Endodermal cell (in vitro differentiated cells): ENCODE measurements around the gene C16orf54. TPM values are rescaled to one million over a fixed set of nuclear protein-coding genes. Genes with fewer than 3 reads are reported as not detected.

ENCODE experiments used
- DNase-seq: peaks from one replicate; pipeline ENCODE4 v3.0.0-alpha.2; 2017
- H3K27ac ChIP-seq: 2 replicates; pipeline ENCODE4 v1.5.1; 2013; ENCODE audit warnings: mild to moderate bottlenecking, low read depth, low read length, moderate library complexity
- H3K27me3 ChIP-seq: 2 replicates; pipeline ENCODE4 v1.6.1; 2013; ENCODE audit warnings: mild to moderate bottlenecking, low read length, moderate library complexity; ENCODE audit not compliant: insufficient read depth, control insufficient read depth, poor library complexity, severe bottlenecking
- H3K36me3 ChIP-seq: 2 replicates; pipeline ENCODE4 v1.7.0; 2013; ENCODE audit warnings: mild to moderate bottlenecking, low read length, moderate library complexity; ENCODE audit not compliant: control insufficient read depth, insufficient read depth
- H3K4me1 ChIP-seq: one replicate; pipeline ENCODE4 v1.7.0; 2013; ENCODE audit warnings: low read length; ENCODE audit not compliant: control insufficient read depth, insufficient read depth
- H3K4me3 ChIP-seq: 2 replicates; pipeline ENCODE4 v1.5.1; 2013; ENCODE audit warnings: mild to moderate bottlenecking, low read length, moderate library complexity
- H3K9ac ChIP-seq: 2 replicates; pipeline ENCODE4 v1.6.1; 2013; ENCODE audit warnings: mild to moderate bottlenecking, low read length, moderate library complexity; ENCODE audit not compliant: poor library complexity, severe bottlenecking; ENCODE audit errors: extremely low read depth
- H3K9me3 ChIP-seq: 2 replicates; pipeline ENCODE4 v1.6.1; 2013; ENCODE audit warnings: mild to moderate bottlenecking, low read length, moderate library complexity; ENCODE audit not compliant: control insufficient read depth
- H3K27ac Mint-ChIP-seq: 2 replicates; pipeline ENCODE4 v1.8.0; 2020; ENCODE audit warnings: mixed read lengths
- H3K27me3 Mint-ChIP-seq: 2 replicates; pipeline ENCODE4 v1.8.0; 2021; ENCODE audit warnings: mild to moderate bottlenecking, mixed read lengths; ENCODE audit not compliant: insufficient read depth
- H3K36me3 Mint-ChIP-seq: 2 replicates; pipeline ENCODE4 v1.8.0; 2020; ENCODE audit warnings: low read depth, mixed read lengths
- H3K4me1 Mint-ChIP-seq: 2 replicates; pipeline ENCODE4 v1.8.0; 2020; ENCODE audit warnings: mixed read lengths
- H3K4me3 Mint-ChIP-seq: 2 replicates; pipeline ENCODE4 v1.8.0; 2020; ENCODE audit warnings: mild to moderate bottlenecking, moderate library complexity, mixed read lengths
- H3K9me3 Mint-ChIP-seq: 2 replicates; pipeline ENCODE4 v1.8.0; 2020; ENCODE audit warnings: mild to moderate bottlenecking, mixed read lengths
- WGBS, 2 experiments: methylation state at CpG; one replicate each; pipeline versions ENCODE4 v1.1.5 to v1.1.7; 2013; ENCODE audit warnings: missing lambda C conversion rate in 2 of 2, mixed read lengths in 1 of 2; ENCODE audit not compliant: insufficient coverage in 1 of 2, insufficient read length in 1 of 2; 5-methylcytosine and 5-hydroxymethylcytosine counted together
- total RNA-seq, 2 donors: library from RNA; stranded (reverse); fragmentation: NEBNext Ultra II Directional in 1 of 2; extraction: Animal tissue kit (Norgen Biotek cat#: 25700) in 1 of 2; gene quantifications; 2 replicates in 1 of 2; 3 replicates in 1 of 2; pipeline ENCODE4 v1.2.1, GENCODE V29; 2021
- TF ChIP-seq, protein P1 (sequence below): fragments of 200-600 bp; sonication (generic); conservative IDR thresholded peaks from 2 replicates; pipeline ENCODE4 v1.5.0; 2021; ENCODE audit warnings: antibody characterized with exemption, mild to moderate bottlenecking

The C16orf54 gene
- total RNA-seq, 2 donors from 2014 or later, result not detected

DNA sequence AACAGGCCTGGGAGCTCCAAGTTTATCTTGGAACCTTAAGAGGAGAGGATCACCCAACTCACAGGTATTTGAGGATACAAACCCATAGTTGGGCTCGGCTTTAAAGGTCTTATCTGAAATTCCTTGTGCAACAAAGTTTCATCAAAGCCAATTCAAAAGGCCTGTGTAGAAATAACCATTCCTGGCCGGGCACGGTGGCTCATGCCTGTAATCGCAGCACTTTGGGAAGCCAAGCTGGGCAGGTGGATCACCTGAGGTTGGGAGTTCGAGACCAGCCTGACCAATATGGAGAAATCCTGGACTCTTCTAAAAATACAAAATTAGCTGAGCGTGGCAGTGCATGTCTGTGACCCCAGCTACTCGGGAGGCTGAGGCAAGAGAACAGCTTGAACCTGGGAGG, 28.7 kb downstream of the C16orf54 start:
- peaks cover 3% of the 10 kb centered on the region for H3K9me3 Mint-ChIP-seq
- no peak overlapping the region for H3K4me3 Mint-ChIP-seq
- 89 to 94% methylated on average over 7 of the region's 7 CpGs for WGBS, 2 experiments
- peaks cover 33% of the 10 kb centered on the region for H3K36me3 Mint-ChIP-seq
- Histone ChIP-seq H3K9me3 (no peaks in the 10 kb centered on the region), H3K4me1 (no peaks in the 10 kb centered on the region), H3K27me3 (no peaks in the 10 kb centered on the region), H3K36me3 (peaks cover 16% of the 10 kb centered on the region), H3K27ac (no peak overlapping the region), H3K9ac (no peak overlapping the region), H3K4me3 (no peak overlapping the region)
- TF ChIP-seq, protein P1, sequence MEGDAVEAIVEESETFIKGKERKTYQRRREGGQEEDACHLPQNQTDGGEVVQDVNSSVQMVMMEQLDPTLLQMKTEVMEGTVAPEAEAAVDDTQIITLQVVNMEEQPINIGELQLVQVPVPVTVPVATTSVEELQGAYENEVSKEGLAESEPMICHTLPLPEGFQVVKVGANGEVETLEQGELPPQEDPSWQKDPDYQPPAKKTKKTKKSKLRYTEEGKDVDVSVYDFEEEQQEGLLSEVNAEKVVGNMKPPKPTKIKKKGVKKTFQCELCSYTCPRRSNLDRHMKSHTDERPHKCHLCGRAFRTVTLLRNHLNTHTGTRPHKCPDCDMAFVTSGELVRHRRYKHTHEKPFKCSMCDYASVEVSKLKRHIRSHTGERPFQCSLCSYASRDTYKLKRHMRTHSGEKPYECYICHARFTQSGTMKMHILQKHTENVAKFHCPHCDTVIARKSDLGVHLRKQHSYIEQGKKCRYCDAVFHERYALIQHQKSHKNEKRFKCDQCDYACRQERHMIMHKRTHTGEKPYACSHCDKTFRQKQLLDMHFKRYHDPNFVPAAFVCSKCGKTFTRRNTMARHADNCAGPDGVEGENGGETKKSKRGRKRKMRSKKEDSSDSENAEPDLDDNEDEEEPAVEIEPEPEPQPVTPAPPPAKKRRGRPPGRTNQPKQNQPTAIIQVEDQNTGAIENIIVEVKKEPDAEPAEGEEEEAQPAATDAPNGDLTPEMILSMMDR, result no peak
- peaks cover 9% of the 10 kb centered on the region for H3K4me1 Mint-ChIP-seq
- no peaks in the 10 kb centered on the region for H3K27me3 Mint-ChIP-seq
- DNase-seq, result no peak
- no peak overlapping the region for H3K27ac Mint-ChIP-seq

DNA sequence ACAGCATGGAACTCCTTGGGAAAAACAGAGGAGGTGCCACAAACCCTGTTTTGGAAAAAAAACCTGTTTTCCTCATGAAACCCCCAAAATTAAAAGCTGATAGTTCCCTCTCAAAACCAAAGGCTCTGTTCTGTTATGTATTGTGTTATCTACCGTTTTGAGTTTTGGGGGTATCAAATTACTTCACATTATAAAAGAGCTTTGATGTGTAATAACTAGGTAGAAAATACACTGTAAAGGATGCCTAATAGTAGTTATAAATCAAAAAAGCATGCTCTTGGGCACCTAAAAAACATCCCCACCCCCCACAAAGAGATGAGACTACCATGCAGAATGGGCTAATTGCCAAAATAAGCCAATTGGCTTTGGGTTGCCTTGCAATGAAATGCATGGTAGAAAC, 30.8 kb downstream of the C16orf54 start:
- TF ChIP-seq, protein P1, result no peak
- no peaks in the 10 kb centered on the region for H3K4me1 ChIP-seq
- Mint-ChIP-seq H3K4me1 (peaks cover 9% of the 10 kb centered on the region), H3K9me3 (peaks cover 3% of the 10 kb centered on the region), H3K4me3 (no peak overlapping the region), H3K27me3 (no peaks in the 10 kb centered on the region), H3K27ac (no peak overlapping the region), H3K36me3 (peaks cover 32% of the 10 kb centered on the region)
- no peak overlapping the region for H3K4me3 ChIP-seq
- no peak for DNase-seq
- H3K27ac ChIP-seq, result no peak overlapping the region
- no peak overlapping the region for H3K9ac ChIP-seq
- no peaks in the 10 kb centered on the region for H3K27me3 ChIP-seq
- H3K9me3 ChIP-seq, result no peaks in the 10 kb centered on the region
- no CpG with 5 or more reads among the region's 1 CpG for WGBS, 2 experiments
- peaks cover 16% of the 10 kb centered on the region for H3K36me3 ChIP-seq

DNA sequence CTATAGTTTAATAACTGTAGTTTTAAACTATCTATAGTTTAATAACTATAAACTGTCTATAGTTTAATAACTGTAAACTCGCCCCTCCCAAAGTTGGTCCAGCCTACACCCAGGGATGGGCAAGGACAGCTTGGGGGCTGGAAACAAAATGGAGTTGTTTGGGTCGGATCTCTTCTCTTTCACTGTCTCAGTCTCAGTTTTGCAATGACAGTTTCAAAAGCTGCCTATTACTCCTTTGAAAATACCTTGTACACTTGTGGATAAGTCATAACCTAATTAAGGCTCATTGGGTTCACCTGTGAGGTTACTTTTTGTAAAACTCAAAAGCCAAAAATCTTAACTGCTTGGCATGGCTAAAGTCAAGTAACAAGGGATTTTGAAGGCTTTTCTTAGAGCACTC, 31.4 kb downstream of the C16orf54 start:
- TF ChIP-seq, protein P1, result no peak
- Histone ChIP-seq H3K9ac (no peak overlapping the region), H3K27ac (no peak overlapping the region), H3K4me1 (no peaks in the 10 kb centered on the region), H3K36me3 (peaks cover 16% of the 10 kb centered on the region), H3K4me3 (no peak overlapping the region), H3K27me3 (no peaks in the 10 kb centered on the region), H3K9me3 (no peaks in the 10 kb centered on the region)
- DNase-seq, result no peak
- Mint-ChIP-seq H3K27me3 (no peaks in the 10 kb centered on the region), H3K27ac (no peak overlapping the region), H3K36me3 (peaks cover 30% of the 10 kb centered on the region), H3K9me3 (peaks cover 3% of the 10 kb centered on the region), H3K4me1 (peaks cover 12% of the 10 kb centered on the region), H3K4me3 (no peak overlapping the region)
- WGBS, 2 experiments, result 88 to 100% methylated on average over 1 to 2 of the region's 2 CpGs
